ENCODE measurements around the gene ZDHHC12. TPM values are rescaled to one million over a fixed set of nuclear protein-coding genes. Genes with fewer than 3 reads are reported as not detected.

ZDHHC12 gene, protein sequence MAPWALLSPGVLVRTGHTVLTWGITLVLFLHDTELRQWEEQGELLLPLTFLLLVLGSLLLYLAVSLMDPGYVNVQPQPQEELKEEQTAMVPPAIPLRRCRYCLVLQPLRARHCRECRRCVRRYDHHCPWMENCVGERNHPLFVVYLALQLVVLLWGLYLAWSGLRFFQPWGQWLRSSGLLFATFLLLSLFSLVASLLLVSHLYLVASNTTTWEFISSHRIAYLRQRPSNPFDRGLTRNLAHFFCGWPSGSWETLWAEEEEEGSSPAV
- polyA plus RNA-seq = 10 to 100 TPM; 63.7 to 76.6 (median 66.6) TPM

DNA sequence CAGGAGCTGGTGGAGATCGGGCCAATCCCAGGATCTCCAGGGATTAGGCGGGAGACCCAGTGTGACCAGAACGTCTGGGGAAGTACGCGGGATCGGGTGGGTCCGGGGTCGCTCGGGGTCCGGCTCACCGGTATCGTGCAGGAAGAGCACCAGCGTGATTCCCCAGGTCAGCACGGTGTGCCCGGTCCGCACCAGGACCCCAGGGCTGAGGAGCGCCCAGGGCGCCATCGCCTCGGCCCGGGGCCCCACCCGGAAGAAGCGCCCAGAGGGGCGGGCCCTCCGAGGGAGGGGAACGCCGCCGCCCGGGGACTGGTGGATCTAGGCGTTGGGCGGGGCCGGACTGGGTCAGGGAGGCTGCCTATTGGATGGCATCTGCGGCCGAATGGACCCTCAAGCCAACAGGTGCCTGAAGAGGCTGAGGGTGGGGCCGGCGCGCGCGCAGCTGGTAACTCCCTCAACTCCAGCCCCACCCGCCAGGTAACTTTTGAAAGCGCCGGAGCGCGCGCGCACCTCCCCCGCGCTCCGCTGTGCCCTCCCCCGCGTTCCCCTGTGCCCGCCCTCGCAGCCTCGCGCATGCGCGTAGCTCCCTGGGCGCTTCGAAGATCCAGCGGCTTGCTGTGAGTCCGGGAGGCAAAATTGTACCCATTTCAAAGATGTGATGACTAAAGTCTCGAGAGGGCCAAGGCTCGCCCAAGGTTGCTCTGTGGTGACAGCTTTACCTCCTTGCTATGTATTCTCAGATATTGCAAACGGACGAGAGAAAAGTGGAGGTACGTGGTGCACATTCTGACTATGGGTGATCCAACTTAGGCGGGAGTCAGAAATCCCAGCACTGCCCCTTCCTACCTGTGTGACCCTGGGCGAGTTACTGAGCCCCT, at the start of gene ZDHHC12:
TSS of gene ZDHHC12 (minus strand) at position 262 of the 878 bp plus-strand sequence. CDS start at position 228, 34 bp downstream.
- peaks cover 4 to 11% (median 8%) of the 10 kb centered on the region in 3 donors for H3K27me3 Mint-ChIP-seq (ENCODE audit: low read depth in 3 of 3)
- peaks cover 25 to 32% of the 10 kb centered on the region in 2 donors for H3K4me1 Mint-ChIP-seq
- H3K4me3 Mint-ChIP-seq = peak within 1 kb of the TSS; percentile 93 to 94 (median 94)
- H3K9me3 Mint-ChIP-seq = no peaks in the 10 kb centered on the region
- H3K36me3 Mint-ChIP-seq = no peaks in the 10 kb centered on the region
- peak; percentile 98 to 99 (median 99) for DNase-seq
- peak within 1 kb of the TSS; percentile 85 to 94 (median 93) for H3K27ac Mint-ChIP-seq

DNA sequence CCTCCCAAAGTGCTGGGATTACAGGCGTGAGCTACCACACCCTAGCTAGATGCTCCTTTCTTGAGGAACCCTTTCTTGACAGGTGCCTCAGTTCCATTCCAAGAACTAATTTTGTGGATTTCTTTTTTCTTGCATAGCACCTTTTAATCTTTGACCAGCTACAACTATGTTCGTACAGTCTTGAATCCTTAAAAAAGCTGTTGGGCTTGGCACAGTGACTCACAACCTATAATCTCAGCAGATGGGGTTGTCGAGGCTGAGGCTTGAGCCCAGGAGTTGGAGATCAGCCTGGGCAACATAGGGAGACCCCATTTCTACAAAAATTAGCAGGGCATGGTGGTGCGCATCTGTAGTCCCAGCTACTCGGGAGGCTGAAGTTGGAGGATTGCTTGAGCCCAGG, 49.1 kb upstream of the ZDHHC12 start:
- Mint-ChIP-seq H3K4me1 (peaks cover 22 to 33% of the 10 kb centered on the region in 2 donors), H3K4me3 (peak overlapping the region in 4 of 5 donors; percentile 78 to 98 (median 97)), H3K9me3 (peaks cover 0 to 2% (median 0%) of the 10 kb centered on the region in 6 donors), H3K36me3 (no peaks in the 10 kb centered on the region), H3K27me3 (ENCODE audit: low read depth in 3 of 3) (peaks cover 2 to 8% (median 4%) of the 10 kb centered on the region in 3 donors), H3K27ac (peak overlapping the region in 4 of 6 donors; percentile 35 to 94 (median 92))
- no peak for DNase-seq

DNA sequence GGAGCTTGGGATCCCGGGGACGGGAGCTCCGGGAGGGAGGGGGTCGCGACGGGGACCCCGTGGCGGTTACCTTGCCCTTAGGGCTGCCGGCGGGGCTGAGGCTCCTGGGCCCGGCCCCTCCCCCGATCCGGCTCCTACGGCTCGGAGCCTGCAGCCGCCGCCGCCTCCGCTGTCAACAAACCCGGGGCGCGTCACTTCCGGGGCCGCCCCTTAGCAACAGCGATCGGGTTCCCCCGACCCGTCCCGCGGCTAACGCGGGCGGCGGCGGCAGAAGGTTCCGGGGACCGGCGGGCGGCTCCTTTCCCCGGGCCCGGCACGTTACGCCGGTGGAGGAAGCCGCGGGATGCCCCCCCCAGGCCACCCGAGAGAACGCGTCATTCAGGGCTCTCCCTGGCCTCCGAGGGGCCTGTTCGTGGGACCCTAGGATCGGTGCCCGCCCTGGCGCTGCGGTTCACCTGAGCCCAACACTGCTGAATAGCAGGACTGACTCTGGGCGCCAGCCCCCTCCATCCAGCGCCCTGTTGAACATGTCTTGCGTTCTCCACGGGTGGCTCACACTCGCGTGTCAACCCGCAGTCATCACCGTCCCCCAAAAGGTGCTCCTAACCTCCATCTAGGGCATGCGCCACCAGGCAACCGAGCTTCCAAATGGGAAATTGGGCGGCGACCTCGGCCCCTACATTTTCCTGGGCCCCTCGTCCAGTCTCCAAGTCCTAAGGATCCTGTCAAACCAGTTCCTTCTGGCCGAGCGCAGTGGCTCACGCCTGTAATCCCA, 48.0 kb upstream of the ZDHHC12 start, which contains the start of gene ZER1:
TSS of gene ZER1 (minus strand) at position 183 of the 775 bp plus-strand sequence. CDS start 16,362 bp downstream, outside the sequence.
- H3K27me3 Mint-ChIP-seq (ENCODE audit: low read depth in 3 of 3) = peaks cover 2 to 8% (median 4%) of the 10 kb centered on the region in 3 donors
- peak within 1 kb of the TSS; percentile 96 to 98 (median 97) for H3K4me3 Mint-ChIP-seq
- peak; percentile 92 to 94 (median 92) for DNase-seq
- peaks cover 27 to 39% of the 10 kb centered on the region in 2 donors for H3K4me1 Mint-ChIP-seq
- peaks cover 0 to 2% (median 0%) of the 10 kb centered on the region in 6 donors for H3K9me3 Mint-ChIP-seq
- peaks cover 0 to 4% (median 4%) of the 10 kb centered on the region in 3 donors for H3K36me3 Mint-ChIP-seq
- H3K27ac Mint-ChIP-seq = peak within 1 kb of the TSS; percentile 93 to 99 (median 99)

DNA sequence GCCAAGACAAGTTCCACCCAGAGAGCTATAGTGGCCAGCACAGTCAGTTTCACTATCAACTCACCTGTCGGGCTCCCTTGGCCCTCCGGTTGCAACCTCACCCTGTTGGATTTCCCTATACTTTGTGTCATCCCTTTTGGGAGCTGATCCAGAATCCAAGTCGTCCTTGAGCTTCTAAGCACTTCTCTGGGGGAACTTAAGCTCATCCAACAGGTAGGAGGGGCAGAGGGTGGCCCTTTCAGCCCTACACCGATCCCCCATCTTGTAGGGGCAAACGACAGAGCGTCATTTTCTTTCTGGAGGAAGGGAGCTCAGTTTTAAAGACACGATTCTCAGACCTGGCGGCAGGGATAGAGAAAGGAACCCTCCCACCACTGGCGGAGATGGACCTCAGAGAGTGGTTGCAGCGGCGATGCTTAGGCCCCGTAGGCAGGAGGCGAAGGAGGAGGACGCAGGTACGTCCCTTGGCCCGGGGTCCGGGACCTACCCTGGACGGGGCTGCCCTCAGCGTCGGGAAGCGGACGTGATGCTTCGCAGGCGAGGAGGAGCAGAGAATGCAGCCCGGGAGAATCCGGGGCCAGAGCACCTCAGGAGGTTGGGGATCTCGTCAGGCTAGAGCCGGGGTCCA, 47.3 kb upstream of the ZDHHC12 start:
- peak in 1 of 3 donors; percentile 35 for DNase-seq
- Mint-ChIP-seq H3K27ac (peak overlapping the region; percentile 93 to 99 (median 99)), H3K4me3 (peak overlapping the region; percentile 96 to 98 (median 97)), H3K9me3 (peaks cover 0 to 2% (median 0%) of the 10 kb centered on the region in 6 donors), H3K36me3 (peaks cover 0 to 4% (median 4%) of the 10 kb centered on the region in 3 donors), H3K4me1 (peaks cover 27 to 39% of the 10 kb centered on the region in 2 donors), H3K27me3 (ENCODE audit: low read depth in 3 of 3) (peaks cover 2 to 8% (median 4%) of the 10 kb centered on the region in 3 donors)

DNA sequence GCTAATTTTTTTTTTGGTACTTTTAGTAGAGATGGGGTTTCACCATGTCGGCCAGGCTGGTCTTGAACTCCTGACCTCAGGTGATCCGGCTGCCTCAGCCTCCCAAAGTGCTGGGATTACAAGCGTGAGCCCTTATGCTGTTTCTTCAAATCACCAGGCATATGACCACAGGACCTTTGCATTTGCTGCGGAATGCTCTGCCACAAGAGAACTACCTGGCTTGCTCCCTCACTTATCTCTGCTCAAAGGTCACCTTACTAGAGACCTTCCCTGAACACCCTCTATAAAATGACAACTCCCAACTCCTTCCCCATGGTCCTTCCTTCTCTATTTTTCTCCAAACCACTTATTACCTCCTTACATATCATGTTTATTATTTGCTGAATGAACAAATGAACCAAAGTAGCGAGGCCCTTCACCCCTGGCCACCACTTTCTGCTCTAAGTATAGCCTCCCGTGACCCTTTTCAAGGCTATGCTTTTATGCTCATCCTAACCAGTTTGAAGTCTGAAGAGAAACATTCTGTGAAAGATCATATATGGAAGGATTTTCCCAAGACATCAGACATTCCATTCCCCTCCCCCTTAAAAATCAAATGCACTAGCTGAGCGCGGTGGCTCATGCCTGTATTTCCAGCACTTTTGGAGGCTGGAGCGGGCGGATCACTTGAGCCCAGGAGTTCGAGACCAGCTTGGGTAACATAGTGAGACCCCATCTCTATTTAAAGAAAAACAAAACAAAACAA, 46.5 kb upstream of the ZDHHC12 start:
- Mint-ChIP-seq H3K27ac (peak overlapping the region; percentile 93 to 99 (median 99)), H3K4me1 (peaks cover 27 to 42% of the 10 kb centered on the region in 2 donors), H3K4me3 (peak overlapping the region; percentile 96 to 98 (median 97)), H3K9me3 (peaks cover 0 to 2% (median 0%) of the 10 kb centered on the region in 6 donors), H3K27me3 (ENCODE audit: low read depth in 3 of 3) (peaks cover 3 to 8% (median 4%) of the 10 kb centered on the region in 3 donors), H3K36me3 (peaks cover 0 to 4% (median 4%) of the 10 kb centered on the region in 3 donors)
- DNase-seq = no peak

DNA sequence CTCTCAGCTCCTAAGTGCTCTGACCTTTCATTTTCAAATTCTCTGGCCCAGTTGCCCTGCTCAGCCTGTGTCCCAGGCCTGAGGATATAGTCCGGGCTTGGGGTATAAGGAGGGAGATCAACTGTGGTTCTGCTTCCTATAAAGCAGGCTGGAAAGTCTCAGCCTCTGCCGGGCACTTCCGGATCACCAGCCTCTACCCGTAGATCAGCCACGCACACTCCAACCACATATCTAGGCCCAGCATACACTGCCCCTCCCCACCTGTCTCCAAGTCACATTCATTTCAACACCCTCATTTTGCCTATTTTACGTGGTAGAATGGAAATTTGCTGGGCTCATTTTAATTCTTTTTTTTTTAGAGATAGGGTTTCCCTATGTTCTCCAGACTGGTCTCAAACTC, 44.7 kb upstream of the ZDHHC12 start:
- peak overlapping the region in 3 of 6 donors; percentile 18 to 93 (median 30) for H3K27ac Mint-ChIP-seq
- H3K27me3 Mint-ChIP-seq (ENCODE audit: low read depth in 3 of 3) = peaks cover 3 to 7% (median 4%) of the 10 kb centered on the region in 3 donors
- H3K9me3 Mint-ChIP-seq = no peaks in the 10 kb centered on the region
- peaks cover 0 to 4% (median 4%) of the 10 kb centered on the region in 3 donors for H3K36me3 Mint-ChIP-seq
- H3K4me1 Mint-ChIP-seq = peaks cover 31 to 56% of the 10 kb centered on the region in 2 donors
- DNase-seq = no peak
- H3K4me3 Mint-ChIP-seq = no peak overlapping the region

DNA sequence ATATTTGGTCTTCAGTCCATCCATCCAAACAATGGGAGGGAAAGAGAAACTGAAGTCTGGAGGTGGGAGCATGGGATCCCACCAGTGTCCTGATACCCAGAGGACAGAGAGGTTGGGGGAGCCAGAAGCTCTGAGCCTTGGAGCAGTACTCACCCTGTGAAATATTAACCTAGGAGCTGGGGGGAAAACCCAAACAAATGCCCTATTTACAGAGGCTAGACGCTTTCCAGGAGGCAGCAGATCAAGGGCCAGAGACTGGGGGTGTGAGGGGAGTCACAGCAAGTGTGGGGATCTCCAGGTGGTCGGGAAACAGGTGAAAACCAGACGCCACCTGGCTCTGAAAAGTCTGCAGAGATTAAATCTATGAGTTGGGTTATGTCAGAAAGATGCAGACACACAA, 41.6 kb upstream of the ZDHHC12 start:
- Mint-ChIP-seq H3K27me3 (ENCODE audit: low read depth in 3 of 3) (peaks cover 0 to 1% (median 0%) of the 10 kb centered on the region in 3 donors), H3K4me3 (no peak overlapping the region), H3K36me3 (peaks cover 0 to 4% (median 4%) of the 10 kb centered on the region in 3 donors), H3K9me3 (no peaks in the 10 kb centered on the region), H3K4me1 (peaks cover 28 to 59% of the 10 kb centered on the region in 2 donors), H3K27ac (peak overlapping the region in 1 of 6 donors; percentile 57)
- no peak for DNase-seq

DNA sequence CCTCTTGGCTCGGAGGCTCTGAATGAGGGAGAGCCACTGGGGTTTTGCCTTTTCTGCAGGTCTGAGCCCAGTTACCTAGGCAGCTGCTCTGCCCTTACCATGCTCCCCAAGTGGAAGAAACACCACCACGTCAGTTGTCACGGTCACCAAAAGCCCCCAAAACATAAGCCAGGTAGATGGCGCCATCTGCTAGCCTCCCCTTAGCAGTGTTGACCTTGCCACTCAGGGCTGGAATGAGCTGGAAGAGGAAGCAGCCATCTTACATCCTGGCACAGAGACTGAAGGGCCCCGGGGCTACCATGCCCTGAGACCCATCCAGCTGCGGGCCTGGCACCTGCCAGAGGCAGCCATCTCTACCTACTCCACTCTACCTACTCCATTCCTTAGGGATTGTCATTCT, 40.4 kb upstream of the ZDHHC12 start:
- H3K4me3 Mint-ChIP-seq = no peak overlapping the region
- no peaks in the 10 kb centered on the region for H3K9me3 Mint-ChIP-seq
- peaks cover 0 to 4% (median 4%) of the 10 kb centered on the region in 3 donors for H3K36me3 Mint-ChIP-seq
- no peak for DNase-seq
- peaks cover 0 to 1% (median 0%) of the 10 kb centered on the region in 3 donors for H3K27me3 Mint-ChIP-seq (ENCODE audit: low read depth in 3 of 3)
- H3K27ac Mint-ChIP-seq = no peak overlapping the region
- peaks cover 19 to 48% of the 10 kb centered on the region in 2 donors for H3K4me1 Mint-ChIP-seq

DNA sequence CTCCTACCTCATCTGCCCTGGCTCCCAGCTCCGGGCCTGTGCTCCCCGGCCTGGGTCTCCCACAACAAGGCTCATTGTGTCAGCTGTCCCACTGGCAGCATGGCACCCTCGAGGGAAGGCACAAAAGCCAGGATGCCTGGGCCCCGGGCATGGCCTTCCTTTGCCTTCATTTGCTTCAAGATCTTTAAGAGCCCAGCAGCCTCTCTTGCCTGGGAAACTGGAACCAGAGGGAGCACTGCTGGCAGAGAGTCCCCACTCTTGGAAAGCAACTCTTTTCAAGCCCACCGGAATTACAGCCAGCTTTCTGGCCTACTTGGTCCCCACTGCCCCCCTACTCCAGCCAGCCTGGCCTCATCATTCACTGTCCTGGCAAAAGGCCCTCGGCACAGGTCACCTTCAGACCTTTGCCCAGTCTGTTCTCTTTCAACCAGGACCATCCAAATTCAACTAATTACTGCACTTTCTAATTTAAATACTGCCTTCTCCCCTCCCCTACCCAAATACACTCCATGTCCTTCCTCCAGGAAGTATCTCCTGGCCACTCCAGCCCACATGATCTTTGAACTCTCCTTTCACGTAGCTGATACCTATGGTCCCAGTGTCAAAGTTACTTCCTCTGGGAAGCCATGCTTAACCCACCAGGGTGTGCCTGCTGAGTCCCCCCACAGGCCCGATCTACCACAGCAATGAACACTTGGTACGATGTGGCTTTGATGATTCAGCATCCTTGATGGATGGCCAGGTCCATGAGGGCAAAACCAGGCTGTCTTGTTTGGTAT, 38.9 kb upstream of the ZDHHC12 start:
- H3K27me3 Mint-ChIP-seq (ENCODE audit: low read depth in 3 of 3) = peaks cover 0 to 1% (median 0%) of the 10 kb centered on the region in 3 donors
- DNase-seq = no peak
- peaks cover 16 to 33% of the 10 kb centered on the region in 2 donors for H3K4me1 Mint-ChIP-seq
- H3K9me3 Mint-ChIP-seq = no peaks in the 10 kb centered on the region
- H3K36me3 Mint-ChIP-seq = peaks cover 0 to 4% (median 4%) of the 10 kb centered on the region in 3 donors
- H3K27ac Mint-ChIP-seq = peak overlapping the region in 1 of 6 donors; percentile 24
- H3K4me3 Mint-ChIP-seq = no peak overlapping the region

DNA sequence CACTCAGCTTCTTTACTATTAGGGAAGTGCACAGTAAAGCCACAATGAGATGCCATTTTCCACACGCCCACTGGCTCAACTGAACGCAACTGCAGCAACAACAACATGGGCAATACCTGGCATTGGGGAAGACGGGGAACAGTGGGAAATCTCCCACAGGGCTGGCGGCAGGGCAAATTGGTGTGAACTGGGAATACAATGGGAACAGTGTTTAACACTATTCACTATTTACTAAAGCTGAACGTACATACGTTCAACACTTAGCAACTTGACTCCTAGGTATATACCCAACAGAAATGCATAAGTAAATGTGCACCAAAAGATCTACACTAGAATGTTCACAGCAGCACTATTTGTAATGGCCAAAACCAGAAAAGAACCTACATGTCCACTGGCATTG, 33.7 kb upstream of the ZDHHC12 start:
- Mint-ChIP-seq H3K4me3 (no peak overlapping the region), H3K27me3 (ENCODE audit: low read depth in 3 of 3) (peaks cover 0 to 1% (median 0%) of the 10 kb centered on the region in 3 donors), H3K4me1 (peaks cover 3 to 11% of the 10 kb centered on the region in 2 donors), H3K9me3 (no peaks in the 10 kb centered on the region), H3K27ac (peak overlapping the region in 1 of 6 donors; percentile 9), H3K36me3 (no peaks in the 10 kb centered on the region)
- DNase-seq = no peak

DNA sequence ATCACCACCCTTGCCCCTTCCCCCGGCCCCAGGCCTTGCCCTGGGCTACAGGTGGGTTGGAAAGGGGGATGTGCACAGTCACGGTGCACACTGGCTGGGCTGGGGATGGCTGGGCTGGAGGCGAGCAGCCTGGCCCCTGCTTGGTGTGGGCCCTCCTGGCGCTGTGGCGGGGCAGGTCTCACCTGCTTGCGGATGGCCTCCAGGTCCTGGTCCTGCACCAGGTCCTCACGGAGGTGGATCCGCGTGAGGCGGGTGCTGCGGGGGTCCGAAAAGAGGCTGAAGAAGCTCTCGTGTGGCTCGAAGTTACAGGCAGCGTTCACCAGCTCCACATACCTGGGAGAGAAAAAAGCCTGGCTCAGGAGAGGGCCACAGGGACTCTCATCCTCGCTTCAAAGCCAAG, 29.7 kb upstream of the ZDHHC12 start:
- no peak for DNase-seq
- H3K36me3 Mint-ChIP-seq = peaks cover 0 to 3% (median 0%) of the 10 kb centered on the region in 3 donors
- H3K9me3 Mint-ChIP-seq = no peaks in the 10 kb centered on the region
- no peak overlapping the region for H3K4me3 Mint-ChIP-seq
- H3K27me3 Mint-ChIP-seq (ENCODE audit: low read depth in 3 of 3) = peaks cover 0 to 1% (median 1%) of the 10 kb centered on the region in 3 donors
- H3K27ac Mint-ChIP-seq = no peak overlapping the region
- H3K4me1 Mint-ChIP-seq = peaks cover 2 to 6% of the 10 kb centered on the region in 2 donors
